Measurements from ENCODE around the gene RGL4. TPM values are rescaled to one million over a fixed set of nuclear protein-coding genes. Genes with fewer than 3 reads are reported as not detected.
"Not testable (repeated sequence)": the region's sequence is repeated elsewhere in the genome, so short reads cannot be mapped to it uniquely, and the experiment has no call there.

Gene RGL4
- total RNA-seq, 1 experiment from 2014 or later: not detected

DNA sequence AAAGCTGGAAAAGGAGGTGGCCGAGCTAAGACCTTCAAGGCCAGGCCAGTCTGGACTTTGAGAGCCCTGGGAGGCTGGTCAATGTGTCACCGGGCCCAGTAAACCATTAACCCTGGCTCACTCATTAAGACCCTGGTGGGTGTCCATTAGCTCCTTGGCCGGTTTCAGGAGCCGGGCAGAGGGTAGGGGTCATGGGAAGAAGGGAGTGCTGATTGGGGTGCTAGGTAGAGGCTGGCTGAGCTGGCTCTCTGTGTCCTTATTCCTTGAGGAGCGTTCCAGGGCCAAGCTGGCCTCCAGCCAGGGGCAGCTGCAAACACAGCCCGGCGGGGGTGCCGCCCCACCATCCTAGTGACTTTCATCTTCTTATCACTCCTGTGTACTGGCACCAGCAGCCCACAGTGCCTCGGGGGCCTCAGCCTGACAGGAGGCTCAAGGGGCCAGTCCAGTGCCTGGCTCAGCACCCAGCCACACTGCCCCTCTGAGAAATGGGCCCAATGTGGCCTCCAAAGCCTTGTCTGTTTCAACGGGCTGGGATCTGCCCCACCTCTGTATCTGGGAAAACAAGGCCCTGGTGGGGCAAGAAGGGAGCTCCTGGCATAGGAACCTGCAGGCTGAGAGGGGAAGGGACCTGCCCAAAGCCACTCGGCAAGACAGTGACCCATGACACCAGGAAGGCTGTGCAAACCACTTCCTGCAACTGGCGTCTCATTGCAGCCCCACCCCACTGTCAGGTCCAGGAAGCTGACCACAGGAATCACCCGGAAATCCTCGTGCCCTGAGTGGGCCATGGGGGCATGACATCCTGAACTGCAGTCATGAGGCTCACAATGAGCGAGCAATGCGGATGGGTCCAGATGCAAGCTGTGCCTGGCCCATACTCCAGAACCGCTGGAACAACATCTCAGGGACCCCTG is 15.1 kb upstream of the RGL4 start:
- no peak overlapping the region for H3K27ac ChIP-seq (ENCODE audit: low read depth, low read length, poor library complexity, severe bottlenecking)
- H3K4me3 ChIP-seq (ENCODE audit: low read depth, low read length, poor library complexity, severe bottlenecking): no peak overlapping the region
- intact Hi-C loops (cut with micrococcal nuclease; ENCODE audit: unreplicated experiment): no loop called here
- ChIA-PET CTCF (no interaction called here), POLR2A (ENCODE audit: low non-redundant PET) (no interaction called here)
- TF ChIP-seq, protein P1, sequence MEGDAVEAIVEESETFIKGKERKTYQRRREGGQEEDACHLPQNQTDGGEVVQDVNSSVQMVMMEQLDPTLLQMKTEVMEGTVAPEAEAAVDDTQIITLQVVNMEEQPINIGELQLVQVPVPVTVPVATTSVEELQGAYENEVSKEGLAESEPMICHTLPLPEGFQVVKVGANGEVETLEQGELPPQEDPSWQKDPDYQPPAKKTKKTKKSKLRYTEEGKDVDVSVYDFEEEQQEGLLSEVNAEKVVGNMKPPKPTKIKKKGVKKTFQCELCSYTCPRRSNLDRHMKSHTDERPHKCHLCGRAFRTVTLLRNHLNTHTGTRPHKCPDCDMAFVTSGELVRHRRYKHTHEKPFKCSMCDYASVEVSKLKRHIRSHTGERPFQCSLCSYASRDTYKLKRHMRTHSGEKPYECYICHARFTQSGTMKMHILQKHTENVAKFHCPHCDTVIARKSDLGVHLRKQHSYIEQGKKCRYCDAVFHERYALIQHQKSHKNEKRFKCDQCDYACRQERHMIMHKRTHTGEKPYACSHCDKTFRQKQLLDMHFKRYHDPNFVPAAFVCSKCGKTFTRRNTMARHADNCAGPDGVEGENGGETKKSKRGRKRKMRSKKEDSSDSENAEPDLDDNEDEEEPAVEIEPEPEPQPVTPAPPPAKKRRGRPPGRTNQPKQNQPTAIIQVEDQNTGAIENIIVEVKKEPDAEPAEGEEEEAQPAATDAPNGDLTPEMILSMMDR (conservative IDR thresholded peaks at IDR 0.05; ENCODE audit: low read depth, low read length): no peak
- no peak for TF ChIP-seq EZH2 (IDR thresholded peaks at IDR 0.05; ENCODE audit: borderline replicate concordance, low read depth, low read length, poor library complexity, severe bottlenecking)
- DNase-seq (ENCODE audit: low spot score): no peak
- no peaks in the 10 kb centered on the region for H3K9me3 ChIP-seq (ENCODE audit: low read depth, low read length, poor library complexity, severe bottlenecking)
- no peaks in the 10 kb centered on the region for H3K4me1 ChIP-seq (ENCODE audit: insufficient read depth, low read length, poor library complexity, severe bottlenecking)
- H3K36me3 ChIP-seq (ENCODE audit: insufficient read depth, low read length, poor library complexity, severe bottlenecking): no peaks in the 10 kb centered on the region
- no peaks in the 10 kb centered on the region for H3K27me3 ChIP-seq (replicated peaks; ENCODE audit: insufficient read depth, low read depth, low read length, poor library complexity)
- no TSS peak for BruUV-seq (replicated peaks)

DNA sequence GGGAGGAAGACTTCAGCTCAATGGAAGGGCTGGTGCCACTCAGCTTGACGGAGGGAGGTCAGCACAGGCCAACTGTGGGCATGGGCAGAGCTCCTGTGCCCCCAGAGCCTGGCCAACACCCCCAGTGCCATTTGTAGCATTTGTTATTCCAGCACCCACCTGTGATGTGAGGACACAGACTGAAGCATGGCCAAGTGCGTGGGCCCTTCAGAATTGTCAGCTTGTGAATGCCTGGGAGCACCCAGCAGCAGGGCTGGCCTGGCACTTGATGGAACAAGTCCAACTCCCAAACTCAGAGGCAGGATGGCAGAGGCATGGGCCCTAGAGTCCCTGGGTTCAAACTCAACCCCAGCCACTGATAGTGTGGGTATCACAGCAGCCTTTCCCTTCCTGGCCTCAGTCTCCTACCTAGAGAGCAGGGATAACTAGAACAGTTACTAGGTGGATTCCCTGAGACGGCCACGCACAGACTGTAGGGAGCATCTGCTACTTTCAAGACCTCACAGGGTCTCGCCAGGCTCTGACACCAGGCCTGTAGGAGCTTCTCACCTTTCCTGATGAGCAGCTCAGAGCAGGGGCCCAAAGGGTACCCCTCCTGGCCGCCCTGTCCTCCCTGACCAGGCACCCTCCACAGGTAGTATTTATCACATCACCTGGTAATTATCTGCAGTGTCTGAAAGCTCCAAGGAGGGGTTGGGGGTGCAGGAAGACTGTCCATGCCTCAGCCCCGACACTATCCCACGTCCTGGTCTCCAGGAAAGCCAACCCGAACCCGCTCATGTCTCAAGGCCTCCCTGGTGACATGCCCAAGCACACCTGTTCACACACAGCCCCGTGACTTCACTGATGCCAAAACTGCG is 13.7 kb upstream of the RGL4 start:
- H3K27me3 ChIP-seq (replicated peaks; ENCODE audit: insufficient read depth, low read depth, low read length, poor library complexity); POLR2A ChIA-PET (ENCODE audit: low non-redundant PET); CTCF ChIA-PET; BruUV-seq (replicated peaks); H3K9me3 ChIP-seq (ENCODE audit: low read depth, low read length, poor library complexity, severe bottlenecking); H3K4me3 ChIP-seq (ENCODE audit: low read depth, low read length, poor library complexity, severe bottlenecking); H3K36me3 ChIP-seq (ENCODE audit: insufficient read depth, low read length, poor library complexity, severe bottlenecking); DNase-seq (ENCODE audit: low spot score); H3K27ac ChIP-seq (ENCODE audit: low read depth, low read length, poor library complexity, severe bottlenecking); H3K4me1 ChIP-seq (ENCODE audit: insufficient read depth, low read length, poor library complexity, severe bottlenecking); intact Hi-C loops (cut with micrococcal nuclease; ENCODE audit: unreplicated experiment): not testable (repeated sequence)

- no TSS peak for BruUV-seq (replicated peaks)
- POLR2A ChIA-PET (ENCODE audit: low non-redundant PET): no interaction called here
- H3K27me3 ChIP-seq (replicated peaks; ENCODE audit: insufficient read depth, low read depth, low read length, poor library complexity): no peaks in the 10 kb centered on the region
- CTCF ChIA-PET: no interaction called here
- no peaks in the 10 kb centered on the region for H3K9me3 ChIP-seq (ENCODE audit: low read depth, low read length, poor library complexity, severe bottlenecking)
- TF ChIP-seq EZH2 (IDR thresholded peaks at IDR 0.05; ENCODE audit: borderline replicate concordance, low read depth, low read length, poor library complexity, severe bottlenecking): no peak
- TF ChIP-seq, protein P1 (conservative IDR thresholded peaks at IDR 0.05; ENCODE audit: low read depth, low read length): no peak
- no peaks in the 10 kb centered on the region for H3K36me3 ChIP-seq (ENCODE audit: insufficient read depth, low read length, poor library complexity, severe bottlenecking)
- intact Hi-C loops (cut with micrococcal nuclease; ENCODE audit: unreplicated experiment): no loop called here
- H3K4me3 ChIP-seq (ENCODE audit: low read depth, low read length, poor library complexity, severe bottlenecking): no peak overlapping the region
- DNase-seq (ENCODE audit: low spot score): no peak
- no peak overlapping the region for H3K27ac ChIP-seq (ENCODE audit: low read depth, low read length, poor library complexity, severe bottlenecking)
- no peaks in the 10 kb centered on the region for H3K4me1 ChIP-seq (ENCODE audit: insufficient read depth, low read length, poor library complexity, severe bottlenecking)
These were observed 13.2 kb upstream of the RGL4 start for GRCh38 chr22:23677701-23677995.

Measured in A673 (cell line).